ENCODE data around the gene NEU2.

DNA sequence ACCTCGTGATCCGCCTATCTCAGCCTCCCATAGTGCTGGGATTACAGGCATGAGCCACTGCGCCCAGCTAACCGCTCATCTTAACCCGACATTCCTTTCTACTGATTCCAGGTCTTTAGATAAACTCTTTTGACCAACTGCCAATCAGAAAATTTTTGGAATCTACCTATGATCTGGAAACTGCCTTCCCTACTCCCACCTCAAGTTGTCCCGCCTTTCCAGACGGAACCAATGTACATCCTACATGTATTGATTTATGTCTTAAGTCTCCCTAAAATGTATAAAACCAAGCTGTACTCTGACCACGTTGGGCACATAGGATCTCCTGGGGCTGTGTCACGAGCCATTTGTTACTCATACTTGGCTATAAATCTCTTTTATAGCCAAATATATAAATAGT, 3.2 kb upstream of the NEU2 start:
- TF ChIP-seq CTCF (IDR thresholded peaks at IDR 0.05): no peak
- TF ChIP-seq POLR2A (IDR thresholded peaks at IDR 0.05): no peak
